HG03432 (cell line): Measurements from ENCODE around the gene BOD1L1.

Experiments
- ATAC-seq: cut with Tn5 transposase; IDR thresholded peaks from one replicate; pipeline ENCODE4 v1.9.1; 2021; ENCODE audit warnings: mild to moderate bottlenecking, moderate library complexity; ENCODE audit not compliant: unreplicated experiment

Gene BOD1L1

GRCh38 chr4:13541176-13541604, 86.3 kb downstream of the BOD1L1 start:
- ATAC-seq, result no peak

- no peak for ATAC-seq
Measured at GRCh38 chr4:13540446-13541175, 86.9 kb downstream of the BOD1L1 start.

GRCh38 chr4:13539619-13540445, 87.7 kb downstream of the BOD1L1 start:
- no peak for ATAC-seq

GRCh38 chr4:13539047-13539618, 88.4 kb downstream of the BOD1L1 start:
- no peak for ATAC-seq

GRCh38 chr4:13538427-13538973, 89.0 kb downstream of the BOD1L1 start:
- no peak for ATAC-seq

DNA sequence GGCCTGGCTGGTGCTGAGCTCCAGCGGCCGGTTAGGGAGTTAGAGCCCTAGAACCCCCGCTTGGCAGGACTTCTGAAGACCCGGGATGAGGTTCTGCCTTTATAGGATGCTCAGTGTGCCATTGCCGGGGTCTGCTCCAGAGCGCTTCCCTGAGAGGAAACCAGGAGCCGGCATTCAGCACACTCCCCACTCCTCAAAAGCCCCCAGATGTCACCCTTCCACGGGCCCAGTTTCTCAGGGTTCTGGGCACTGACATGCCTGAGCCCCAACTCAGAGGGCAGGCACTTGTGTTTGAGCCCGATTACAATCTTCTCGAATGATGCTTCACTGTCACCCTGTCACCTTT, 89.7 kb downstream of the BOD1L1 start:
- ATAC-seq, result no peak

DNA sequence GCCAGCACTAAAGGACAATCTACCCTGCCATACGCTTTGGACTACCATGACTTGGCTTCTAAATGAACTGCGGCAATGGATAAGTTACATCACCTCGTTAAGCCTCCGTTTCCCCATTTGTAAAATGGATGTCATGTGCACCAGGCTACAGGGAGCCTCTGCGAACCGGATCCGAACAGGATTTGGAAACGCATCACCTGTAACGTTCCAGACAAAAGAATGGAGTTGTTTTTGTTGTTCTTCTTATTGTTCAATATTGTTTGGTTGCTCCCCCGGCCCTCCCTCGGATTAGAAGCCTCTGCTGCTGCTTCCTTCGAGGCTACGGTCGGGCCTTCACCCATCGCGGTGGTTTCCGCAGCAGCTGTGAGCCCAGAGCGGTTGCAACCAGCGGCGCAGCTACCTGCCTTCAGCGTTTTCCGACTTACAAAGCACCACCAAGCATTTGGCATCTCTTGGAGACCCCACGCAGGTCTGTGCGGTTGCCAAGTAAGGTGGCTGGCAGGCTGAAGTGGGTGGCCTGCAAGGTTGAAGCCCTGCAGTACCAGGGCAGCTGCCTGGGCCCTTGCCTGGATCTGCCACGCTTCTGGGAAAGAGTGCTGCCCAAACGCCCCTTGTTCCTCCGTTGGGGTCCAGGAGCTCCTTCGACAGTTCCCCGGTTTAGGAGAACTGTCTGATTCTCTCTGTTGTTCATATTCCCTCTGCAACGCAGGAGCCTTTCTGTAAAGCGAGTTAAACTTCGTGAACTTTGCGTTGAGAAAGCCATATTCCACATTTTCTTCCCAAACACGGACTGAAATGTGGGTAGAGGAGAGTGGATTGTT, 90.3 kb downstream of the BOD1L1 start:
- ATAC-seq, result peak; percentile 42

DNA sequence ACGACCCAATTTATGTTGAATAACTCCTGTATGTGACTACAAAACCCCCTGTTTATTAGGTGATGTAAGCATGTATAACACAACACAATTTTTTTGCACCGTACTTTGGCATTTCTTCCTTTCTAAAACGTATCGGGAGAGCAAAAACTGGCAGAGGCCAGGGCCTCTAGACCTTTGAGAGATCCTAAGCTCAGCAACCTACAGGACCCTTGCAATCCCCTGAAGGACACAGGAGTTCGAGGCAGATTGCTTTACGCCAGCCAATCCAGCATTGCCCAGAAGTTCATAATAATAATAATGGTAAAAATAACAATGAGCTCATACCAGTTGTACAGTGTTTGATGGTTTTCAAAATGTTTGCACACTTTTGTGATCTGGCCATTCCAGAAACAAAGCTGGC, 90.9 kb downstream of the BOD1L1 start:
- ATAC-seq, result no peak

DNA sequence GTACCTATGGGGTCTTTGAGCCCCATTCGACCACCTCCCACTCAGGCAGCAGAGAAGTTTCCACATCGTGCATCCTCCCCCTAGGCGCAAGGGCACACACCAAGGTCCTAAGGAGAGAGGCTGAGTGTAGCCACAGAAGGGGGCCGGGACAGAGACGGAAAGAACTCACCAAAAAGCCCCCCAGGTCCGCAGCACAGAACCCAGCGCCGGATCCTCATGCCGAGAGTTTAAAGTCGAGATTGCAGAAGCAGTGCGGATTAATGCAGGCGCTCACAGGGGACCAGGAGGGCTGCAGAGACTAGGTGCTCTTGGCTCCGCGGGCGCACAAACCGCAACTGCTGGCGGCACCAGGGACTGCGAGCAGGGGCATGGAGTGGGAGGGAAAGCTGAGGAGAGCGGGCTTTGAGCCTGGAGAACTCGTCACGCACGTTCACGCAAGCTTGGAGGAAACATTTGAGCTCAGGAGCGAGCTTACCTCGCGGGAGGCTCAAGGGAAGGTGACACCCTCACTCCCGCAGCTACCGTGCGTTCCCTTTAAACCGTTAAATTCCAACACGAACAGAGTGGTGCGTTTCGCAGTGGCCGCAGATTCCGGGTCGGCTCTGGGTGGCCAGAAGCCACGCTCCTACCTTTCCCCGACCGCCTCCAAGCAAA, 91.7 kb downstream of the BOD1L1 start:
- no peak for ATAC-seq

DNA sequence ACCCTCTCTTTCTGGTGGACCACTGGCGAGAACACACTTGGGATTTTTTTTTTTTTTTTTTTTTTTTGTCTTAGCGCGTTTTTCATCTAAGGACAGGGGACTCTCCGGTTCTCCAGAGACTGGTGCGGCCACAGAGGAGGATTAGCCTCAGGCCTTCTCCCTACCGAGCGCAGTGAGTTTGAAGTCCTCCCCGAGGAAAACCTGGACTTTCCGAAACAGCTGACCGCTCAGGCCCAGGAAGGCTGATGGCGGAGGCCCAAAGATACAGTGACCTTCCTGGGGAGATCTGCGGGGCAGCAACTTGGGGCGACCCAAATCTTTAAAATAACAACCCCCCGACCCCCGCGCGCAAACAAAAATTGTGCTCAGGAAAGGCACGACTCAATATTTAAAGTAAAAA, 92.4 kb downstream of the BOD1L1 start:
- ATAC-seq, result no peak

DNA sequence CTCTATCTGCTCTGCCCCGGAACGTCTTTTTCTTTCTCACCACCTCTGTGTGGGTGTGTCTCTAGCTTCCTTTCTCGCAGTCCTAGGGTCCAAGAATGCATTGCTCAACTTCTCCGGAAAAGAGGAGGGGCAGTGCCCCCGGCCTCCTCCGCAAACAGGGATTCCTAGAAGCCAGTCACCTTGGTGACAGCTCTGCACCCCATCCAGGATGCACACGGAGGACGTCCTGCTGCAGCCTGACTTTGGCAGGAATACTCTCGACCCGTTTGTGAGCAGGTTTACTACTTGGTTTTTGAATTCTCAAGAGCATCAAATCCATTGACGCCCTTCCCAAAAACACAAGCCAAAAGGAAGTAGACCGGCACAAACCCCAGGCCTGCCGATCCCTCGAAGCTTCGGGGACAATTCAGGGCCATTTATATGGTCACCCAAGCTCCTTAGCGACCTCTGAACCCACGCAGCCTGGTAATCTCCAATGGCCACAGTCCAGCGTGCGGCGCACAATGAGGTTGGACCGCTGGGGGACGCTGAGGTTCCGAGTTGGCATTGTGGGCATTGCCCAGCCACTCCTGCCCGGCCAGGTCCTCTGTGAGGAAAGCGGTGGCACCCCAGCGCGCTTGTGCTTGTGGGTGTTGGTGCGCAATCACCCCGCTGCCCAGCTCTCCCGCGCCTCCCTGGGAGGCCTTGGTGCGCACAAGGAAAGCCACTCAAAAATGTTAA, 93.0 kb downstream of the BOD1L1 start:
- ATAC-seq, result no peak

- no peak for ATAC-seq
Measured at GRCh38 chr4:13533670-13534343, 93.7 kb downstream of the BOD1L1 start.

DNA sequence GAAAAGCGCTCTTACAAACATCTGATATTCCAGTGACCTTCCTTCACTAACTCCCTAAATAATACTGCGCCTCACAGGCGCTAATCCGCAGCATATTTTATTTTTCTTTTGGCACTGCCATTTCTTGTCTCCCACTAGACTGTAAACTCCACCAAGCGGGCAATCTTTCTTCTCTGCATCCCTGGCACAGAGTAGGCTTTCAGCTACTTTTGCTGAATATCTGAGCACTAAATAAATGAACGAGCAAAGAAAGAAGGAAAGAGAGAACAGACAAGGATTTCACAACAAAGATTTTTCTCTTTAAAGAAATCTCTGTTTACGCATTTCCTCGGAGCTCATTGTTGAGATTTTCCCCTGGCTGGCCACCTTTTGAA, 95.9 kb downstream of the BOD1L1 start:
- no peak for ATAC-seq

- no peak for ATAC-seq
Measured at GRCh38 chr4:13530823-13531624, 96.5 kb downstream of the BOD1L1 start.

DNA sequence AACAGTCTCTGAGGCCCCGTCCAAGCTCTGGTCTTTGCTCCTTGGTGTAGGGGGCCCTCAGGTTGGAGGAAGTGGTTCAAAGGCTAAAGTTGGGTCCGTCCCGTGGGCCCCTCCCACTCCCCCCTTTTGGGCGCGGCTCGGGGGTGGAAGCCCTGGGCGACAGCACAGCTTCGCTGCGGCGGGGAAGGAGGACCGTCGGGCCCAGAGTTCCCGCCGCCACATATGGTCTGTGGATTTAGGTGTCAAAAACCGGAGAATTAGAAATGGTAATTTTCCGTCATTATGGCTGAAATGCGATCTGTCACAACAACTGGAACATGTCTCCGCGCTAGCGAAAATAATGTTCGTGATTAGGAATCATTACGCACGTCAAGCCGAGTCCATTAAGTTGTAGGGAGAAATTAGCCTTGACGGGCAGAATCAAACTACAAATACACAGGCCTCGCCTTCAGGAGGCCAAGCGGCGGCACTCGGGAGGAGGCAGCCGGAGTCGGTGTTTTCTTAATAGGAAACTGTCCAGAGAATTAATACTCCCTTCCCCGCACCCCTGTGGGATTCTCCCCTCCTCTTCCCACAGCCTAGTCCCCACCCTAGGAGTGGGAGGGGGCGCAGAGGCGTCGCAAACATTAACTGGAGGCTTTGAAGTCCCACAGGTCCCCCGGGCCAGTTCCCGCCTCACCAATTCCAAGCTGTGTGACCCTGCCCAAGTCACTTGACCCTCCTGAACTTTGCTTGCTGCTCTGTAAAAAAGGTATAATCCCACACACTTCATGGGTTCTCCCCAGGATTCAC, 98.2 kb downstream of the BOD1L1 start:
- ATAC-seq, result no peak

DNA sequence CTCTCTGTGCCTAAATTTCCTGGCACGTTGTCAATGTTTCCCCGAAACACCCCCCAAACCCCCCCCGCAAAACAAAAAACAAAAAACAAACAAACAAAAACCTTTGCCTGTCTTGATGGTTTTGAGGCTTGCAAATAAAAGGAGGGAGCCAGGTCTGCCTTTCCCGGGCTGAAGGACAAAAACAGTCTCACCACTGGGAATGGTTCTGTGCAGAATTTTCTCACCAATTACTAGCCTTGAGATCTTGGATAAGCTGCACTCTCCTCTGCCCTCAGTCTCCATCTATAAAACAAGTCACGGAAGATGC, 98.8 kb downstream of the BOD1L1 start:
- no peak for ATAC-seq

DNA sequence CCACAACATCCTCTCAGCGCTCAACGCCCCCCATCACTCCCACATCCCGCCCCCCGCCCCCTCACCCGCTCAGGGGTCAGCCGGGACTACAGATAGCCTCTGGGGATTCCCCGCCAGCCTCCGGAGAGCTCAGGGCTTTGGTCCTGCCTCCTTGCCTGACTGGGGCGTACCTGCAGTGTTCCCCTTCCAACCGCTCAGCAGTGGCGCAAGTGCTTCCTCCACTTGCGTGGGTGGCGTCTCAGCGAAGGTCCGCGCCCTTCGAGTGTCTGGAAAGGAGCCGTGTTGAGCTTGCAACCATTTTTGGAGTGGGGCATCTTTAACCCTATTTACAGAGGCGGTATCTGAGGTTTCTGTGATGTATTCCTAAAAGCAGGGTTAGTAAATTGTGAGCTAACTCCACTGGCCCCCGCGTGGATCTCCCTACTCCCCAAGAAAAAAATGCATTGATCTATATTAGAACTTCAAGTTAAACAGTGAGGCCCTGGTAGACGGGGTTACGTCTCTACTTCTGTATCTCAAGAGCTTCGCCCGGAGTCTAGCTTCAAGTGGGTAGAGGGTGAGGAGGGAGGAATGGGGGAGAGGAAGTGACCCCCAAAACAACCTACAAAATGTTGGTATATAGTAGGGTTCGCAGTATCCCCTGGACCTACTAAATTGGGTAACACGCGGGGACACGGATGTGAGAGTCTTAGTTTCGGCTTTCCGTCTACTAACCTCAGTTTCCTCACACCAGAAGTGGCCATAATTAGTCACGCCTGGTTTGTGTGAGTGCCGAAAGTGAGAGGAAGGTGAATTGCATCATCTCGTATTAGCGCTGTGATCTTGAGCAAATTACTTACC, 99.3 kb downstream of the BOD1L1 start:
- peak; percentile 80 for ATAC-seq
